MM.1S (cell line): ENCODE data around the gene FAM83G.

Experiments
- DNase-seq: peaks from one replicate; pipeline ENCODE4 v3.0.0-alpha.2; 2015
- H2AFZ ChIP-seq: fragments of 300-600 bp; sonication (generic); 2 replicates; pipeline ENCODE4 v1.6.0; 2016; ENCODE audit warnings: antibody characterized with exemption, low read length
- H3F3A ChIP-seq: fragments of 300-600 bp; sonication (generic); 2 replicates; pipeline ENCODE4 v1.6.1; 2016; ENCODE audit warnings: mild to moderate bottlenecking, antibody characterized with exemption, low read length, moderate library complexity, mixed read lengths; ENCODE audit not compliant: insufficient read depth
- H3K27ac ChIP-seq: fragments of 300-600 bp; sonication (generic); 2 replicates; pipeline ENCODE4 v1.5.1; 2016; ENCODE audit warnings: mild to moderate bottlenecking, low read length
- H3K27me3 ChIP-seq: fragments of 300-600 bp; sonication (generic); replicated peaks from 2 replicates; pipeline ENCODE4 v1.6.0; 2016; ENCODE audit warnings: low read length; ENCODE audit not compliant: insufficient read depth
- H3K36me3 ChIP-seq: fragments of 300-600 bp; sonication (generic); replicated peaks from 2 replicates; pipeline ENCODE4 v1.6.1; 2016; ENCODE audit warnings: mild to moderate bottlenecking, low read length, mixed read lengths; ENCODE audit not compliant: insufficient read depth
- H3K4me1 ChIP-seq: fragments of 300-600 bp; sonication (generic); 2 replicates; pipeline ENCODE4 v1.6.1; 2016; ENCODE audit warnings: low read length, mixed read lengths
- H3K4me2 ChIP-seq: fragments of 300-600 bp; sonication (generic); 2 replicates; pipeline ENCODE4 v1.6.0; 2016; ENCODE audit warnings: low read depth, low read length
- H3K4me3 ChIP-seq: fragments of 300-600 bp; sonication (generic); 2 replicates; pipeline ENCODE4 v1.5.1; 2016; ENCODE audit warnings: low read length, mixed read lengths
- H3K79me2 ChIP-seq: fragments of 300-600 bp; sonication (generic); 2 replicates; pipeline ENCODE4 v1.6.1; 2016; ENCODE audit warnings: mixed run types, low read length, mixed read lengths
- H3K9ac ChIP-seq: fragments of 300-600 bp; sonication (generic); 2 replicates; pipeline ENCODE4 v1.6.1; 2016; ENCODE audit warnings: low read length, mixed read lengths
- H3K9me2 ChIP-seq: fragments of 300-600 bp; sonication (generic); replicated peaks from 2 replicates; pipeline ENCODE4 v1.6.1; 2016; ENCODE audit warnings: mild to moderate bottlenecking, low read length, mixed read lengths; ENCODE audit not compliant: insufficient read depth
- H3K9me3 ChIP-seq: fragments of 300-600 bp; sonication (generic); replicated peaks from 2 replicates; pipeline ENCODE4 v1.6.1; 2016; ENCODE audit warnings: mild to moderate bottlenecking, low read length, mixed read lengths; ENCODE audit not compliant: insufficient read depth
- H4K20me1 ChIP-seq: fragments of 300-600 bp; sonication (generic); 2 replicates; pipeline ENCODE4 v1.6.1; 2016; ENCODE audit warnings: mild to moderate bottlenecking, low read length, moderate library complexity, mixed read lengths; ENCODE audit not compliant: insufficient read depth
- CTCF ChIP-seq: fragments of 300-600 bp; sonication (generic); IDR thresholded peaks from 2 replicates; pipeline ENCODE4 v1.5.1; 2016; ENCODE audit warnings: antibody characterized with exemption, low read length, mixed read lengths
- EZH2 ChIP-seq: fragments of 300-600 bp; sonication (generic); optimal IDR thresholded peaks from 2 replicates; pipeline ENCODE3; 2017; ENCODE audit warnings: low read depth, mild to moderate bottlenecking, antibody characterized with exemption, low read length, mixed read lengths
- EZH2phosphoT487 ChIP-seq: fragments of 300-600 bp; sonication (generic); IDR thresholded peaks from 2 replicates; pipeline ENCODE4 v1.6.1; 2018; ENCODE audit warnings: antibody characterized with exemption, low read length

The FAM83G gene

GRCh38 chr17:19017804-19018599 lies 13.4 kb upstream of the FAM83G start:
- no peaks in the 10 kb centered on the region for H3K4me1 ChIP-seq
- no peak for TF ChIP-seq EZH2phosphoT487
- no peak for TF ChIP-seq CTCF
- no peak for TF ChIP-seq EZH2
- H3K4me2 ChIP-seq = no peak overlapping the region
- no peaks in the 10 kb centered on the region for H3K9me3 ChIP-seq
- H3K27ac ChIP-seq = no peak overlapping the region
- H4K20me1 ChIP-seq = no peaks in the 10 kb centered on the region
- no peaks in the 10 kb centered on the region for H3K27me3 ChIP-seq
- no peaks in the 10 kb centered on the region for H3F3A ChIP-seq
- no peaks in the 10 kb centered on the region for H3K9me2 ChIP-seq
- H3K36me3 ChIP-seq = no peaks in the 10 kb centered on the region
- DNase-seq = no peak
- H2AFZ ChIP-seq = no peak overlapping the region
- no peaks in the 10 kb centered on the region for H3K79me2 ChIP-seq
- no peak overlapping the region for H3K4me3 ChIP-seq
- H3K9ac ChIP-seq = no peak overlapping the region

DNA sequence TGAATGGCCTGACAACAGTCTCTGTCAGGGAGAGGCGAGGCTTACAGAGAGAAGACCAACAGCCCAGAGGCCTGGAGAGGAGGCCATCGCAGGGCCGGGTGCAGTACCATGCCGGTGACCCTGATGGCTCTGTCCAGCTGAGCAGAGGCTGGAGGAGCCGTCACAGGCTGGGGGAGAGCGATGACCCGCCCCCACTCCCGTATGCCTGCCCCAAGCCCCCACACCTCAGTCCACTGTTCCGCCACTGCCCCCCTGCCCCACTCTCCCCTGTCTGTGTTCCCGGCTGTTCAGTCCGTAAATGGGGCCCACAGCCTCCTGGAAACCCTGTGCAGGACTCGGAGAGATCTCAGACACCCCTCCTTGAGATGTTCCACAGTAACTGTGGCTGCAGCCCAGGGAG lies 12.8 kb upstream of the FAM83G start:
- Histone ChIP-seq H3K27ac (no peak overlapping the region), H4K20me1 (no peaks in the 10 kb centered on the region), H3K9me3 (no peaks in the 10 kb centered on the region), H3F3A (no peaks in the 10 kb centered on the region), H3K4me2 (no peak overlapping the region), H3K4me1 (no peaks in the 10 kb centered on the region), H3K4me3 (no peak overlapping the region), H3K36me3 (no peaks in the 10 kb centered on the region), H3K9ac (no peak overlapping the region), H2AFZ (no peak overlapping the region), H3K79me2 (no peaks in the 10 kb centered on the region), H3K9me2 (no peaks in the 10 kb centered on the region), H3K27me3 (no peaks in the 10 kb centered on the region)
- TF ChIP-seq EZH2phosphoT487 (no peak), CTCF (no peak), EZH2 (no peak)
- DNase-seq = no peak

- no peak for DNase-seq
- Histone ChIP-seq H3K9me2 (no peaks in the 10 kb centered on the region), H4K20me1 (no peaks in the 10 kb centered on the region), H2AFZ (no peak overlapping the region), H3F3A (no peaks in the 10 kb centered on the region), H3K4me1 (no peaks in the 10 kb centered on the region), H3K9me3 (no peaks in the 10 kb centered on the region), H3K79me2 (no peaks in the 10 kb centered on the region), H3K27ac (no peak overlapping the region), H3K9ac (no peak overlapping the region), H3K4me2 (no peak overlapping the region), H3K27me3 (no peaks in the 10 kb centered on the region), H3K4me3 (no peak overlapping the region), H3K36me3 (no peaks in the 10 kb centered on the region)
- no peak for TF ChIP-seq CTCF
- no peak for TF ChIP-seq EZH2
- no peak for TF ChIP-seq EZH2phosphoT487
These were observed 12.3 kb upstream of the FAM83G start for GRCh38 chr17:19016881-19017280.
